H1 (cell line): ENCODE results near the gene SEC14L5. TPM values are rescaled to one million over a fixed set of nuclear protein-coding genes. Genes with fewer than 3 reads are reported as not detected.
A peak's percentile ranks its signal among the peaks of the same experiment; 100 is the strongest.

Experiments used
- GABPA ChIP-seq: IDR thresholded peaks from 2 replicates; pipeline ENCODE4 v1.6.1; 2011; ENCODE audit warnings: mild to moderate bottlenecking, low read length, moderate library complexity, borderline replicate concordance; ENCODE audit not compliant: insufficient read depth
- JUND ChIP-seq: IDR thresholded peaks from 2 replicates; pipeline ENCODE4 v1.6.1; 2011; ENCODE audit warnings: mild to moderate bottlenecking, improper control_type of control experiment, low read length
- MAFK ChIP-seq: IDR thresholded peaks from 2 replicates; pipeline ENCODE4 v1.6.1; 2012; ENCODE audit warnings: low read depth, mild to moderate bottlenecking, improper control_type of control experiment, low read length
- YY1 ChIP-seq: IDR thresholded peaks from 2 replicates; pipeline ENCODE4 v1.6.1; 2011; ENCODE audit warnings: low read depth, mild to moderate bottlenecking, low read length
- polyA plus RNA-seq, 7 experiments: library from polyadenylated mRNA; depleted of rRNA in 3 of 7; stranded (reverse) in 5 of 7; unstranded in 2 of 7; fragments of >200 nt in 5 of 7; fragments of 200-250 nt in 2 of 7; gene quantifications; 1 replicate in 5 of 7; 2 replicates in 1 of 7; 4 replicates in 1 of 7; pipeline versions ENCODE4 v1.2.1 to v1.2.3, GENCODE V29; 2011 to 2013; ENCODE audit warnings: missing spikeins in 2 of 7, mixed read lengths in 2 of 7
- total RNA-seq: library from RNA; stranded (reverse); fragmentation: NEBNext Ultra II Directional; extraction: Animal tissue kit (Norgen Biotek cat#: 25700); gene quantifications from 2 replicates; pipeline ENCODE4 v1.2.1, GENCODE V29; 2021
- TF ChIP-seq, protein P1 (sequence below): IDR thresholded peaks from 2 replicates; pipeline ENCODE4 v1.6.1; 2011; ENCODE audit warnings: low read length, improper control_type of control experiment

SEC14L5 gene
- total and polyA plus RNA-seq, 2 of the 8 experiments (the other 6 are each of a cell fraction or from before 2014, with no cell fraction given) = 1.9 to 3.0 TPM

- TF ChIP-seq YY1 = 0 out of 2 replicates have a peak, but pooled peaks have one; percentile 44
- TF ChIP-seq, protein P1, sequence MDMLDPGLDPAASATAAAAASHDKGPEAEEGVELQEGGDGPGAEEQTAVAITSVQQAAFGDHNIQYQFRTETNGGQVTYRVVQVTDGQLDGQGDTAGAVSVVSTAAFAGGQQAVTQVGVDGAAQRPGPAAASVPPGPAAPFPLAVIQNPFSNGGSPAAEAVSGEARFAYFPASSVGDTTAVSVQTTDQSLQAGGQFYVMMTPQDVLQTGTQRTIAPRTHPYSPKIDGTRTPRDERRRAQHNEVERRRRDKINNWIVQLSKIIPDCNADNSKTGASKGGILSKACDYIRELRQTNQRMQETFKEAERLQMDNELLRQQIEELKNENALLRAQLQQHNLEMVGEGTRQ = no peak
- no peak for TF ChIP-seq MAFK
- TF ChIP-seq JUND = no peak
- 0 out of 2 replicates have a peak, but pooled peaks have one; percentile 31 for TF ChIP-seq GABPA
- TF ChIP-seq, all 59 proteins: peak for 5
Observed at GRCh38 chr16:5025171-5025632, 67.1 kb downstream of the SEC14L5 start (continued).
